Activated T-helper 2 cell treated with anti-CD3 and anti-CD28 coated beads, Interferon-gamma antibody, Interleukin-2, Interleukin-4, amounts not matched to agents 10 μg/mL and 5 μg/mL and 100 μg/mL, durations not matched to agents 14 hours and 24 hours and 36 hours (primary cell): ENCODE results near the gene ZNF646. TPM values are rescaled to one million over a fixed set of nuclear protein-coding genes. Genes with fewer than 3 reads are reported as not detected.

ENCODE experiments used
- DNase-seq: peaks from one replicate; pipeline ENCODE4 v3.0.0; 2021; ENCODE audit warnings: low spot score
- H3K27ac Mint-ChIP-seq: one replicate; pipeline ENCODE4 v1.8.0; 2021; ENCODE audit warnings: mixed read lengths
- H3K27me3 Mint-ChIP-seq: one replicate; pipeline ENCODE4 v1.8.0; 2021; ENCODE audit warnings: low read depth, mixed read lengths
- H3K36me3 Mint-ChIP-seq: one replicate; pipeline ENCODE4 v1.8.0; 2021; ENCODE audit warnings: low read depth, mixed read lengths
- H3K4me1 Mint-ChIP-seq: one replicate; pipeline ENCODE4 v1.8.0; 2021; ENCODE audit warnings: low read depth, mixed read lengths
- H3K4me3 Mint-ChIP-seq: one replicate; pipeline ENCODE4 v1.8.0; 2021; ENCODE audit warnings: low read depth, mild to moderate bottlenecking, moderate library complexity, mixed read lengths
- H3K9me3 Mint-ChIP-seq: one replicate; pipeline ENCODE4 v1.8.0; 2021; ENCODE audit warnings: mixed read lengths
- intact Hi-C: fragments of 100-400 bp; cut with micrococcal nuclease; formaldehyde crosslinking; loops from one replicate; pipeline ENCODE4 v1.15.1; 2023
- total RNA-seq: library from RNA; stranded (reverse); gene quantifications from 2 replicates; pipeline ENCODE4 v1.2.3, GENCODE V29; 2022

ZNF646 gene
- 24.4 and 24.5 TPM in 2 replicates for total RNA-seq

- peak within 1 kb of the TSS; percentile 96 for H3K27ac Mint-ChIP-seq
- intact Hi-C loops: loop anchor here (1.0 to 5.0 kb wide), 9 partner anchors 20 to 385 kb away; partner anchors contain the start of genes ARMC5, BCKDK, FUS and SETD1A
- peaks cover 33% of the 10 kb centered on the region for H3K36me3 Mint-ChIP-seq
- peak within 1 kb of the TSS; percentile 99 for H3K4me3 Mint-ChIP-seq
- H3K4me1 Mint-ChIP-seq: peaks cover 23% of the 10 kb centered on the region
- no peaks in the 10 kb centered on the region for H3K9me3 Mint-ChIP-seq
- H3K27me3 Mint-ChIP-seq: no peaks in the 10 kb centered on the region
- peak; percentile 98 for DNase-seq
Observed at GRCh38 chr16:31073970-31074813, at the start of gene ZNF646, which contains the start of gene ZNF668. Gene ZNF646 (plus strand): TSS chr16:31074422. CDS start chr16:31076325, 1,903 bp downstream. Gene ZNF668 (minus strand): TSS chr16:31074240. CDS start chr16:31064459, 9,781 bp downstream.

- Mint-ChIP-seq H3K9me3 (no peaks in the 10 kb centered on the region), H3K4me3 (no peak overlapping the region), H3K36me3 (no peaks in the 10 kb centered on the region), H3K27ac (no peak overlapping the region), H3K4me1 (peaks cover 10% of the 10 kb centered on the region), H3K27me3 (no peaks in the 10 kb centered on the region)
- no peak for DNase-seq
- intact Hi-C loops: no loop called here
Observed at GRCh38 chr16:31025339-31025738, 48.9 kb upstream of the ZNF646 start.

- H3K4me3 Mint-ChIP-seq: no peak overlapping the region
- peaks cover 13% of the 10 kb centered on the region for H3K4me1 Mint-ChIP-seq
- no peak for DNase-seq
- intact Hi-C loops: no loop called here
- peaks cover 5% of the 10 kb centered on the region for H3K36me3 Mint-ChIP-seq
- no peak overlapping the region for H3K27ac Mint-ChIP-seq
- H3K9me3 Mint-ChIP-seq: no peaks in the 10 kb centered on the region
- no peaks in the 10 kb centered on the region for H3K27me3 Mint-ChIP-seq
Observed at GRCh38 chr16:31029272-31029671, 45.0 kb upstream of the ZNF646 start.

GRCh38 chr16:31031276-31031675 is 42.9 kb upstream of the ZNF646 start:
- DNase-seq: no peak
- intact Hi-C loops: no loop called here
- Mint-ChIP-seq H3K27me3 (no peaks in the 10 kb centered on the region), H3K27ac (no peak overlapping the region), H3K4me3 (no peak overlapping the region), H3K4me1 (peaks cover 16% of the 10 kb centered on the region), H3K36me3 (peaks cover 12% of the 10 kb centered on the region), H3K9me3 (no peaks in the 10 kb centered on the region)

- Mint-ChIP-seq H3K9me3 (no peaks in the 10 kb centered on the region), H3K27me3 (no peaks in the 10 kb centered on the region), H3K4me3 (peak within 1 kb of the TSS; percentile 87), H3K4me1 (peaks cover 16% of the 10 kb centered on the region), H3K27ac (peak within 1 kb of the TSS; percentile 89), H3K36me3 (peaks cover 17% of the 10 kb centered on the region)
- DNase-seq: peak; percentile 97
- intact Hi-C loops: loop anchor here (1.0 to 2.0 kb wide), 5 partner anchors 36 to 110 kb away; partner anchors contain the start of genes FBXL19, KAT8, VKORC1 and ZNF646
Observed at GRCh38 chr16:31032736-31033708, 41.2 kb upstream of the ZNF646 start, which contains the start of gene STX4. Gene STX4 (plus strand): TSS chr16:31033558. CDS start chr16:31033806, 248 bp downstream.

- peaks cover 24% of the 10 kb centered on the region for H3K36me3 Mint-ChIP-seq
- intact Hi-C loops: loop anchor here (1.0 to 2.0 kb wide), 5 partner anchors 37 to 111 kb away; partner anchors contain the start of genes FBXL19, KAT8, VKORC1 and ZNF646
Observed at GRCh38 chr16:31033709-31034492, 40.3 kb upstream of the ZNF646 start.

GRCh38 chr16:31036691-31037090 is 37.5 kb upstream of the ZNF646 start:
- peaks cover 14% of the 10 kb centered on the region for H3K4me1 Mint-ChIP-seq
- H3K4me3 Mint-ChIP-seq: no peak overlapping the region
- H3K27me3 Mint-ChIP-seq: no peaks in the 10 kb centered on the region
- intact Hi-C loops: no loop called here
- peaks cover 34% of the 10 kb centered on the region for H3K36me3 Mint-ChIP-seq
- DNase-seq: no peak
- no peaks in the 10 kb centered on the region for H3K9me3 Mint-ChIP-seq
- H3K27ac Mint-ChIP-seq: no peak overlapping the region

More at GRCh38 chr16:31033709-31034492, 40.3 kb upstream of the ZNF646 start:
- Mint-ChIP-seq H3K4me3 (peak overlapping the region; percentile 87), H3K27ac (peak overlapping the region; percentile 89), H3K4me1 (peaks cover 16% of the 10 kb centered on the region), H3K27me3 (no peaks in the 10 kb centered on the region), H3K9me3 (no peaks in the 10 kb centered on the region)
- DNase-seq: peak; percentile 84

GRCh38 chr16:31038993-31039392 is 35.2 kb upstream of the ZNF646 start:
- no peak overlapping the region for H3K4me3 Mint-ChIP-seq
- peaks cover 34% of the 10 kb centered on the region for H3K36me3 Mint-ChIP-seq
- intact Hi-C loops: no loop called here

GRCh38 chr16:31042866-31043265 is 31.4 kb upstream of the ZNF646 start:
- intact Hi-C loops: no loop called here
- Mint-ChIP-seq H3K4me1 (no peaks in the 10 kb centered on the region), H3K36me3 (peaks cover 21% of the 10 kb centered on the region), H3K4me3 (no peak overlapping the region), H3K27ac (no peak overlapping the region), H3K9me3 (no peaks in the 10 kb centered on the region), H3K27me3 (no peaks in the 10 kb centered on the region)
- no peak for DNase-seq

More at GRCh38 chr16:31038993-31039392, 35.2 kb upstream of the ZNF646 start:
- peaks cover 4% of the 10 kb centered on the region for H3K4me1 Mint-ChIP-seq
- no peak overlapping the region for H3K27ac Mint-ChIP-seq
- DNase-seq: no peak
- no peaks in the 10 kb centered on the region for H3K9me3 Mint-ChIP-seq
- no peaks in the 10 kb centered on the region for H3K27me3 Mint-ChIP-seq

- peaks cover 19% of the 10 kb centered on the region for H3K36me3 Mint-ChIP-seq
- no peak overlapping the region for H3K27ac Mint-ChIP-seq
- H3K9me3 Mint-ChIP-seq: no peaks in the 10 kb centered on the region
- H3K27me3 Mint-ChIP-seq: no peaks in the 10 kb centered on the region
- no peak overlapping the region for H3K4me3 Mint-ChIP-seq
- no peak for DNase-seq
- H3K4me1 Mint-ChIP-seq: no peaks in the 10 kb centered on the region
- intact Hi-C loops: no loop called here
Observed at GRCh38 chr16:31043352-31043751, 30.9 kb upstream of the ZNF646 start.

GRCh38 chr16:31043898-31044481 is 30.2 kb upstream of the ZNF646 start:
- no peak overlapping the region for H3K4me3 Mint-ChIP-seq
- no peaks in the 10 kb centered on the region for H3K4me1 Mint-ChIP-seq
- H3K36me3 Mint-ChIP-seq: peaks cover 12% of the 10 kb centered on the region
- no peak for DNase-seq
- no peaks in the 10 kb centered on the region for H3K27me3 Mint-ChIP-seq
- intact Hi-C loops: no loop called here
- H3K27ac Mint-ChIP-seq: no peak overlapping the region
- H3K9me3 Mint-ChIP-seq: no peaks in the 10 kb centered on the region
